ENCODE data around the gene AAK1. TPM values are rescaled to one million over a fixed set of nuclear protein-coding genes. Genes with fewer than 3 reads are reported as not detected.

Gene AAK1
- total RNA-seq, 1 experiment from 2014 or later = 35.6 TPM

GRCh38 chr2:69635432-69635831 is 8.1 kb downstream of the AAK1 start (continued):
- no peak for TF ChIP-seq ATF2 (CRISPR knock-in tag; IDR thresholded peaks at IDR 0.05; ENCODE audit: borderline replicate concordance, low read depth)
- TF ChIP-seq ZNF121 (CRISPR knock-in tag; IDR thresholded peaks at IDR 0.05) = no peak
- TF ChIP-seq ESRRA (CRISPR knock-in tag; IDR thresholded peaks at IDR 0.05; ENCODE audit: borderline replicate concordance) = no peak
- no peak for TF ChIP-seq KAT7 (CRISPR knock-in tag; IDR thresholded peaks at IDR 0.05; ENCODE audit: borderline replicate concordance)

- CTCF ChIA-PET = no interaction called here
- H3K36me3 Mint-ChIP-seq = no peaks in the 10 kb centered on the region
- no peak for TF ChIP-seq MYBL2 (CRISPR knock-in tag; IDR thresholded peaks at IDR 0.05)
- TF ChIP-seq ZNF281 (CRISPR knock-in tag; IDR thresholded peaks at IDR 0.05) = no peak
- TF ChIP-seq HMGA2 (CRISPR knock-in tag; IDR thresholded peaks at IDR 0.05) = no peak
- no peak for TF ChIP-seq ZNF138 (CRISPR knock-in tag; conservative IDR thresholded peaks at IDR 0.05)
- TF ChIP-seq RELA (CRISPR knock-in tag; IDR thresholded peaks at IDR 0.05; ENCODE audit: borderline replicate concordance) = no peak
- no peak for TF ChIP-seq HMGXB4 (CRISPR knock-in tag; IDR thresholded peaks at IDR 0.05)
- no peak overlapping the region for H3K4me3 Mint-ChIP-seq
- POLR2A ChIA-PET = no interaction called here
- DNase-seq (ENCODE audit: low spot score) (no peak), ATAC-seq (no peak)
- H3K27me3 Mint-ChIP-seq (ENCODE audit: low read depth) = no peaks in the 10 kb centered on the region
- H3K4me1 Mint-ChIP-seq = peaks cover 26% of the 10 kb centered on the region
- H3K27ac Mint-ChIP-seq = no peak overlapping the region
- H3K9me3 Mint-ChIP-seq = no peaks in the 10 kb centered on the region
Observed at GRCh38 chr2:69634196-69634821, 9.2 kb downstream of the AAK1 start.

GRCh38 chr2:69631402-69631801 is 12.1 kb downstream of the AAK1 start:
- Mint-ChIP-seq H3K4me1 (peaks cover 16% of the 10 kb centered on the region), H3K36me3 (no peaks in the 10 kb centered on the region), H3K9me3 (no peaks in the 10 kb centered on the region), H3K27me3 (ENCODE audit: low read depth) (no peaks in the 10 kb centered on the region), H3K27ac (no peak overlapping the region), H3K4me3 (no peak overlapping the region)
- ATAC-seq = no peak
- ChIA-PET CTCF (no interaction called here), POLR2A (no interaction called here)
- DNase-seq (ENCODE audit: low spot score) = no peak
- no peak for TF ChIP-seq FOXJ3 (CRISPR knock-in tag; IDR thresholded peaks at IDR 0.05; ENCODE audit: borderline replicate concordance)
- no peak for TF ChIP-seq EMX1 (CRISPR knock-in tag; IDR thresholded peaks at IDR 0.05)
- no peak for TF ChIP-seq E2F1 (CRISPR knock-in tag; IDR thresholded peaks at IDR 0.05)
- TF ChIP-seq, protein P1, sequence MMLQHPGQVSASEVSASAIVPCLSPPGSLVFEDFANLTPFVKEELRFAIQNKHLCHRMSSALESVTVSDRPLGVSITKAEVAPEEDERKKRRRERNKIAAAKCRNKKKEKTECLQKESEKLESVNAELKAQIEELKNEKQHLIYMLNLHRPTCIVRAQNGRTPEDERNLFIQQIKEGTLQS (CRISPR knock-in tag; conservative IDR thresholded peaks at IDR 0.05) = no peak
- no peak for TF ChIP-seq ZNF121 (CRISPR knock-in tag; IDR thresholded peaks at IDR 0.05)
- no peak for TF ChIP-seq ZNF317 (CRISPR knock-in tag; IDR thresholded peaks at IDR 0.05; ENCODE audit: borderline replicate concordance, low read depth)
- TF ChIP-seq SOX15 (CRISPR knock-in tag; IDR thresholded peaks at IDR 0.05) = no peak
- TF ChIP-seq FOXP1 (CRISPR knock-in tag; IDR thresholded peaks at IDR 0.05; ENCODE audit: borderline replicate concordance) = no peak
- no peak for TF ChIP-seq MYBL2 (CRISPR knock-in tag; IDR thresholded peaks at IDR 0.05)
- TF ChIP-seq SMAD4 (CRISPR knock-in tag; IDR thresholded peaks at IDR 0.05) = no peak
- no peak for TF ChIP-seq FOXK1 (CRISPR knock-in tag; IDR thresholded peaks at IDR 0.05)
- no peak for TF ChIP-seq ARID4B (CRISPR knock-in tag; IDR thresholded peaks at IDR 0.05; ENCODE audit: borderline replicate concordance)
- TF ChIP-seq TCF7 (CRISPR knock-in tag; IDR thresholded peaks at IDR 0.05; ENCODE audit: low read depth) = no peak
- no peak for TF ChIP-seq CREM (CRISPR knock-in tag; IDR thresholded peaks at IDR 0.05)
